Posterior vena cava (tissue), 2 donors: Measurements from ENCODE around the gene ANKS1A. TPM values are rescaled to one million over a fixed set of nuclear protein-coding genes. Genes with fewer than 3 reads are reported as not detected.
"Not testable (repeated sequence)": the region's sequence is repeated elsewhere in the genome, so short reads cannot be mapped to it uniquely, and the experiment has no call there.

Experiments used
- DNase-seq: peaks from one replicate; pipeline ENCODE4 v3.0.0-alpha.2; 2020; ENCODE audit warnings: low spot score
- intact Hi-C, 2 donors: fragments of 100-400 bp; cut with DNase I; formaldehyde crosslinking; loops; one replicate each; pipeline versions ENCODE4 v1.14.1 to v1.14.2; 2022 to 2023
- total RNA-seq, 2 donors: library from RNA; stranded (reverse); fragmentation: NEBNext Ultra II Directional; extraction: Animal tissue kit (Norgen Biotek cat#: 25700); gene quantifications; one replicate each; pipeline ENCODE4 v1.2.1, GENCODE V29; 2021
- donor health status: DM: yes; HTN: yes; CAD: no.
- donor health status: DM: yes; HTN: yes; CAD: no.

The ANKS1A gene
- total RNA-seq, 2 donors from 2014 or later, result 38.8 to 42.2 TPM

- intact Hi-C loops, DNase-seq: not testable (repeated sequence)
Observed at GRCh38 chr6:35138191-35138590, 249.1 kb downstream of the ANKS1A start.

GRCh38 chr6:35139470-35139869 lies 250.4 kb downstream of the ANKS1A start:
- DNase-seq, result no peak

GRCh38 chr6:35139924-35140638 lies 251.0 kb downstream of the ANKS1A start:
- no peak for DNase-seq
- intact Hi-C loops, result loop anchor here (2.0 to 5.0 kb wide), 2 partner anchors 153 kb away; no protein-coding TSS in a partner anchor

More at GRCh38 chr6:35139470-35139869, 250.4 kb downstream of the ANKS1A start:
- intact Hi-C loops, result no loop called here

- no peak for DNase-seq
- intact Hi-C loops, result loop anchor here (2.0 to 5.0 kb wide), 2 partner anchors 153 to 154 kb away; no protein-coding TSS in a partner anchor
Observed at GRCh38 chr6:35140639-35141006, 251.6 kb downstream of the ANKS1A start.

Other genes starting within 250 kb of the ANKS1A start
- 10 to 100 TPM; 74.0 to 83.4 TPM for gene ILRUN, start 192.5 kb upstream of the ANKS1A start, total RNA-seq
- gene SNRPC, start 131.8 kb upstream of the ANKS1A start, total RNA-seq, result 10 to 100 TPM; 44.5 to 45.1 TPM
- gene BLTP3A, start 97.2 kb upstream of the ANKS1A start, total RNA-seq, result 10 to 100 TPM in 1 of 2 donors, 1 to 10 TPM in 1; 8.0 to 11.2 TPM
- 10 to 100 TPM; 19.1 to 21.0 TPM for gene TAF11, start 1.2 kb upstream of the ANKS1A start, total RNA-seq